Choroid plexus epithelial cell (primary cell): ENCODE results near the gene SKAP2.

Experiments
- DNase-seq: peaks from one replicate; pipeline ENCODE4 v3.0.0-alpha.2; 2010; ENCODE audit warnings: low read depth
- H3K4me3 ChIP-seq: 2 replicates; pipeline ENCODE4 v1.5.1; 2011; ENCODE audit warnings: low read depth, mild to moderate bottlenecking, control low read depth, low read length, moderate library complexity
- TF ChIP-seq, protein P1 (sequence below): conservative IDR thresholded peaks from 2 replicates; pipeline ENCODE4 v1.5.1; 2011; ENCODE audit warnings: low read depth, mild to moderate bottlenecking, control low read depth, inconsistent platforms, low read length, moderate library complexity

Gene SKAP2

DNA sequence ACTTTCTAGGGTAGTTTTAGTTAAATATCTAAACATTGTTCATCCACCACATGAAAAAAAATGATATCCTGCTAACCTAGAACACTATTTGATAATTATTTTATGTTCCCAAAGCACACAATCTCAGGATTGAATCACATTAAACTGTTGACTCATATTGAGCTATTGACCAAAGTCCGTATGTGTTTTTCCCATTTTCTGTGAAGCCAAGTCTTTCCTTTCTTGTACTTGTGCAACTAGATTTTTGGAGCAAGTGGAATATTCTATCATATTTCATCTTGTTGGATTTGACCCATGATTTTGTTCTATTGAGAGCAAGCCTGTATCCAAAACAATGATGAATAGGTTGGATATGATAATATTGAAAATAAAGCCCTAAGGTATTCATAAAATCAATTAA lies 164.6 kb downstream of the SKAP2 start:
- TF ChIP-seq, protein P1, sequence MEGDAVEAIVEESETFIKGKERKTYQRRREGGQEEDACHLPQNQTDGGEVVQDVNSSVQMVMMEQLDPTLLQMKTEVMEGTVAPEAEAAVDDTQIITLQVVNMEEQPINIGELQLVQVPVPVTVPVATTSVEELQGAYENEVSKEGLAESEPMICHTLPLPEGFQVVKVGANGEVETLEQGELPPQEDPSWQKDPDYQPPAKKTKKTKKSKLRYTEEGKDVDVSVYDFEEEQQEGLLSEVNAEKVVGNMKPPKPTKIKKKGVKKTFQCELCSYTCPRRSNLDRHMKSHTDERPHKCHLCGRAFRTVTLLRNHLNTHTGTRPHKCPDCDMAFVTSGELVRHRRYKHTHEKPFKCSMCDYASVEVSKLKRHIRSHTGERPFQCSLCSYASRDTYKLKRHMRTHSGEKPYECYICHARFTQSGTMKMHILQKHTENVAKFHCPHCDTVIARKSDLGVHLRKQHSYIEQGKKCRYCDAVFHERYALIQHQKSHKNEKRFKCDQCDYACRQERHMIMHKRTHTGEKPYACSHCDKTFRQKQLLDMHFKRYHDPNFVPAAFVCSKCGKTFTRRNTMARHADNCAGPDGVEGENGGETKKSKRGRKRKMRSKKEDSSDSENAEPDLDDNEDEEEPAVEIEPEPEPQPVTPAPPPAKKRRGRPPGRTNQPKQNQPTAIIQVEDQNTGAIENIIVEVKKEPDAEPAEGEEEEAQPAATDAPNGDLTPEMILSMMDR = no peak
- H3K4me3 ChIP-seq = no peak overlapping the region
- no peak for DNase-seq

DNA sequence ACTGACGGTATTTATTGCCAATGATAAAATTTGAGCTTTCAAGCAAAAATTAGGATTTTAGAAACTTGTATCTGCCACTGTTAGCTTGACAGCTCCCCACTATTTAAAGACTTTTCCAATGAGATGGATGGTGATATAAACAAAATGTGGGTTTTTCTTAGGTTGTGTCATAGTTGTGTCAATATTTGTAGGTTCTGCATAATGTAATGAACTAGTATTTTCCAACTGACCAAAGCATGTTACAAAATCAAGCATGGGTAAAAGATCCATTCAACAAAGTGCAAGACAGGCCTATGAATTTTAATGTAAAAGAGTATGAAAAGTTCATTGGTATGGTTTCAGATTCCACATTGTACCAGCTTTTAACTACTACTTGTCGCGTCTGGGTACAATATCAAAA lies 165.6 kb downstream of the SKAP2 start:
- TF ChIP-seq, protein P1 = no peak
- no peak overlapping the region for H3K4me3 ChIP-seq
- DNase-seq = no peak

DNA sequence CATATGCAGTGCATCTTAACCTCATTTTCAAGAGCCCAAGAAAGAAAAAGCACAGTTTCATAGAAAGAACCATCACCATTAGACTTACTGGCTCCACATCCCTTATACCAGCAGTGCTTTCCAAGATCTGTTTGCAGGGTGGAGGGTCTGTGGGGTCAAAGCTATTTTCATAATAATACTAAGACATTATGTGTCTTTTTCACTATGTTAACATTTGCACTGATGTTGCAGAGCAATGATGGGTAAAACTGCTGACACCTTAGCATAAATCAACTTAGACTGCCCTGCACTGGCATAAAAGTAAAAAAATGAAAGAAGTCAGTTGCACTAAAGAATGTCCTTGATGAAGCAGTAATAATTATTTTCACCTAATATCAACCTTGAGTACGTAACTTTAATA lies 166.2 kb downstream of the SKAP2 start:
- no peak for DNase-seq
- TF ChIP-seq, protein P1 = no peak

DNA sequence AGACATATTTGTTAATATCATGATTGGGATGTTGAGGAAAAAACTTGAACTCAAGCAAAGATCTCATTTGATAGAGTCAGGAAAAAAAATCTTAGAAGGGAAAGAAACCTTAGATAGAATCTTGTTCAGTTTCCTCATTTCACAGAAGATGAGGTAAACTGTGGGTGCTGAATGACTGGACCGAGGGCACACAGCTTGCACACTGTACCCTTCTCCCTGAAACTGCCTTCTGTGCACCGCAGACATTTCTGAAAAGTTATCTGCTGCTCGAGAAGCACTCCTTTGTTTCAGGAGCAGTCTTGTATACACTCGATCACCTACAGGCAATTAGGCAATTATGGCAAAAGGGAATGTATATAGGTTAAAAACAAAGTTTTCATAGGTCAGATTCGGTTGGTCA lies 167.4 kb downstream of the SKAP2 start:
- TF ChIP-seq, protein P1 = no peak

More for the DNA sequence above, 166.2 kb downstream of the SKAP2 start:
- no peak overlapping the region for H3K4me3 ChIP-seq

DNA sequence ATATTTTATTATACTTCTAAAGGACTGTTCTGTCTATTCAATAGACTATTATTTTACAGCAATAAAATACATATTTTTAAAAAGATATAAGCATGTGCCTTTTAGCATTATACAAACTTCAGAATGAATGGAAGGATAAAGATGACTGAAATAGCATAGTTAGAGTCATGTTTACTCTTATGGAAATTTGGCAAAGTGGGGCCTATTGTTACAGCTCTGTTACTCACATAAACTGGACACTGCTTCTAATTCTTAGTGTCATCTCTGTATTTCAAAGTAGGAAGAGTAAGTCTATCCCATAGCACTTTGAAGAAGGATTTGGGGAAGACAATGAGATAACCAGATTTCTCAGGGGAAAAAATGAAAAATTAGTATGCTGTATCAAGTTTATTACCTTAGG lies 168.2 kb downstream of the SKAP2 start:
- H3K4me3 ChIP-seq = no peak overlapping the region
- TF ChIP-seq, protein P1 = no peak
- no peak for DNase-seq

More for the DNA sequence above, 167.4 kb downstream of the SKAP2 start:
- DNase-seq = no peak
- H3K4me3 ChIP-seq = no peak overlapping the region

DNA sequence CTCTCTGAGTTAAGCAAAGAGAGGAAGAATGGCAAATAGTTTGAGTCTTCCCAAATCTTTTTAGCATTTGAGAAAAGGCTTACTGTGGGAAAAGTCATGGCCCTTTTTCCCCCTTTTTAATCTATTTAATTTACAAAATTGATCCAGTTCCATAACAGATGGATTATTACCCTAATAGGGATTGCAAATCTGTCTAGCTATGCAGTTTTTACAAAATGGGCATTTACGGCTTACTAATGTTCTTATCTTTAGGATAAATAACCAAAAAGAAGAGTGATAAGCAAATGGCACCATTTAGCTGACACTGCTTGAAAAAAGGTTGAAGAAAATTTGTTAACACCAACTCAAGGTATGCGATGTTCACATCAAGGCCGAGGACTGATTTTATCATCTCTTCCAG lies 169.7 kb downstream of the SKAP2 start:
- DNase-seq = no peak
- TF ChIP-seq, protein P1 = no peak
- no peak overlapping the region for H3K4me3 ChIP-seq

DNA sequence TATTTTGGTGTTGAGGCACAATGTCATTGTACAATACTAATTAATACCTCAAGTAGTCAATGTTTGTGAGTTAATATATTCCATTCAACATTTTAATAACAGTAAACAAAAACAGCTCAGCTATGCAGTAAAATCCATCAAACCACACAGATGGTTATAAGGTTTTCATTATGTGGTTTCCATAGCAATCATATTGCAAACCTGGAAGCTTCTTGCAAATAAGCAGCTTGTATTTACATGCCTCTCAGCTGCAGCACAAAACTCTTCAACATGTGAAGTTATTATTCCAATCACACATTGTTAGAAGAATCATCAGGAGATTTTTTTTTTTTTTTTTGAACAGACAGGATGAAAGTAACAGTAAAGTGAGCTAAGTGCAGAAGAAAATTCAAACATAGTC lies 170.2 kb downstream of the SKAP2 start:
- H3K4me3 ChIP-seq = no peak overlapping the region
- no peak for DNase-seq
- TF ChIP-seq, protein P1 = no peak
